Activated naive CD4-positive, alpha-beta T cell treated with anti-CD3 and anti-CD28 coated beads, Interleukin-2, amount 50 U/mL, for 24 hours (primary cell): Measurements from ENCODE around the gene SCN4A.

Source experiments
- H3K27ac Mint-ChIP-seq: one replicate; pipeline ENCODE4 v1.8.0; 2021; ENCODE audit warnings: mild to moderate bottlenecking, mixed read lengths
- H3K27me3 Mint-ChIP-seq: one replicate; pipeline ENCODE4 v1.8.0; 2021; ENCODE audit warnings: mixed read lengths
- H3K36me3 Mint-ChIP-seq: one replicate; pipeline ENCODE4 v1.8.0; 2021; ENCODE audit warnings: mixed read lengths
- H3K4me1 Mint-ChIP-seq: one replicate; pipeline ENCODE4 v1.8.0; 2021; ENCODE audit warnings: mixed read lengths
- H3K4me3 Mint-ChIP-seq: one replicate; pipeline ENCODE4 v1.8.0; 2021; ENCODE audit warnings: mild to moderate bottlenecking, mixed read lengths
- H3K9me3 Mint-ChIP-seq: one replicate; pipeline ENCODE4 v1.8.0; 2021; ENCODE audit warnings: mixed read lengths

The SCN4A gene

GRCh38 chr17:63976702-63977101, 4.0 kb upstream of the SCN4A start:
- no peaks in the 10 kb centered on the region for H3K36me3 Mint-ChIP-seq
- no peaks in the 10 kb centered on the region for H3K27me3 Mint-ChIP-seq
- H3K9me3 Mint-ChIP-seq: no peaks in the 10 kb centered on the region
- H3K4me1 Mint-ChIP-seq: no peaks in the 10 kb centered on the region
- H3K4me3 Mint-ChIP-seq: no peak overlapping the region
- H3K27ac Mint-ChIP-seq: no peak overlapping the region

- Mint-ChIP-seq H3K36me3 (no peaks in the 10 kb centered on the region), H3K4me1 (no peaks in the 10 kb centered on the region), H3K27ac (no peak overlapping the region), H3K27me3 (no peaks in the 10 kb centered on the region), H3K4me3 (no peak overlapping the region), H3K9me3 (no peaks in the 10 kb centered on the region)
Measured at GRCh38 chr17:63975541-63976092, 2.9 kb upstream of the SCN4A start.

- Mint-ChIP-seq H3K36me3 (no peaks in the 10 kb centered on the region), H3K4me3 (no peak overlapping the region), H3K9me3 (no peaks in the 10 kb centered on the region), H3K27me3 (no peaks in the 10 kb centered on the region), H3K27ac (no peak overlapping the region), H3K4me1 (no peaks in the 10 kb centered on the region)
Measured at GRCh38 chr17:63974594-63975192, 2.0 kb upstream of the SCN4A start.

GRCh38 chr17:63973930-63974593, 1.3 kb upstream of the SCN4A start:
- Mint-ChIP-seq H3K27ac (no peak overlapping the region), H3K27me3 (no peaks in the 10 kb centered on the region), H3K9me3 (no peaks in the 10 kb centered on the region), H3K4me1 (no peaks in the 10 kb centered on the region), H3K4me3 (no peak overlapping the region), H3K36me3 (no peaks in the 10 kb centered on the region)

- Mint-ChIP-seq H3K27ac (peak overlapping the region; percentile 30), H3K4me1 (no peaks in the 10 kb centered on the region), H3K27me3 (no peaks in the 10 kb centered on the region), H3K9me3 (no peaks in the 10 kb centered on the region), H3K36me3 (no peaks in the 10 kb centered on the region), H3K4me3 (no peak overlapping the region)
Measured at GRCh38 chr17:63973247-63973646, 529 bp upstream of the SCN4A start.

- no peaks in the 10 kb centered on the region for H3K27me3 Mint-ChIP-seq
Measured at GRCh38 chr17:63969278-63969677, 3.4 kb downstream of the SCN4A start.

GRCh38 chr17:63967953-63968352, 4.8 kb downstream of the SCN4A start:
- Mint-ChIP-seq H3K27ac (no peak overlapping the region), H3K27me3 (no peaks in the 10 kb centered on the region), H3K9me3 (no peaks in the 10 kb centered on the region), H3K4me3 (no peak overlapping the region), H3K4me1 (peaks cover 14% of the 10 kb centered on the region), H3K36me3 (no peaks in the 10 kb centered on the region)

More at GRCh38 chr17:63969278-63969677, 3.4 kb downstream of the SCN4A start:
- Mint-ChIP-seq H3K9me3 (no peaks in the 10 kb centered on the region), H3K27ac (peak overlapping the region; percentile 18), H3K36me3 (no peaks in the 10 kb centered on the region), H3K4me1 (peaks cover 14% of the 10 kb centered on the region), H3K4me3 (no peak overlapping the region)

GRCh38 chr17:63966646-63967264, 6.0 kb downstream of the SCN4A start:
- Mint-ChIP-seq H3K36me3 (no peaks in the 10 kb centered on the region), H3K4me3 (no peak overlapping the region), H3K27me3 (no peaks in the 10 kb centered on the region), H3K27ac (peak overlapping the region; percentile 17), H3K4me1 (peaks cover 14% of the 10 kb centered on the region), H3K9me3 (no peaks in the 10 kb centered on the region)

- Mint-ChIP-seq H3K27ac (no peak overlapping the region), H3K27me3 (no peaks in the 10 kb centered on the region)
Measured at GRCh38 chr17:63963123-63963522, 9.6 kb downstream of the SCN4A start.

GRCh38 chr17:63962298-63962744, 10.4 kb downstream of the SCN4A start:
- Mint-ChIP-seq H3K27me3 (no peaks in the 10 kb centered on the region), H3K4me1 (peaks cover 11% of the 10 kb centered on the region), H3K27ac (no peak overlapping the region), H3K36me3 (no peaks in the 10 kb centered on the region), H3K9me3 (no peaks in the 10 kb centered on the region), H3K4me3 (no peak overlapping the region)

More at GRCh38 chr17:63963123-63963522, 9.6 kb downstream of the SCN4A start:
- Mint-ChIP-seq H3K9me3 (no peaks in the 10 kb centered on the region), H3K36me3 (no peaks in the 10 kb centered on the region), H3K4me1 (peaks cover 14% of the 10 kb centered on the region), H3K4me3 (no peak overlapping the region)

GRCh38 chr17:63961355-63962212, 11.1 kb downstream of the SCN4A start:
- H3K27me3 Mint-ChIP-seq: no peaks in the 10 kb centered on the region
- peak overlapping the region; percentile 23 for H3K27ac Mint-ChIP-seq
- H3K4me1 Mint-ChIP-seq: peaks cover 4% of the 10 kb centered on the region
- H3K4me3 Mint-ChIP-seq: peak overlapping the region; percentile 47
- H3K9me3 Mint-ChIP-seq: no peaks in the 10 kb centered on the region
- no peaks in the 10 kb centered on the region for H3K36me3 Mint-ChIP-seq

- Mint-ChIP-seq H3K9me3 (no peaks in the 10 kb centered on the region), H3K4me3 (no peak overlapping the region), H3K27ac (no peak overlapping the region), H3K36me3 (no peaks in the 10 kb centered on the region), H3K27me3 (no peaks in the 10 kb centered on the region), H3K4me1 (no peaks in the 10 kb centered on the region)
Measured at GRCh38 chr17:63960430-63960829, 12.3 kb downstream of the SCN4A start.

GRCh38 chr17:63960006-63960405, 12.7 kb downstream of the SCN4A start:
- H3K4me3 Mint-ChIP-seq: no peak overlapping the region
- no peak overlapping the region for H3K27ac Mint-ChIP-seq
- H3K4me1 Mint-ChIP-seq: peaks cover 2% of the 10 kb centered on the region

GRCh38 chr17:63956296-63956920, 16.3 kb downstream of the SCN4A start:
- Mint-ChIP-seq H3K36me3 (no peaks in the 10 kb centered on the region), H3K27ac (peak overlapping the region; percentile 31), H3K4me1 (peaks cover 20% of the 10 kb centered on the region)

More at GRCh38 chr17:63960006-63960405, 12.7 kb downstream of the SCN4A start:
- Mint-ChIP-seq H3K36me3 (no peaks in the 10 kb centered on the region), H3K9me3 (no peaks in the 10 kb centered on the region), H3K27me3 (no peaks in the 10 kb centered on the region)

GRCh38 chr17:63955791-63956190, 16.9 kb downstream of the SCN4A start:
- Mint-ChIP-seq H3K27me3 (no peaks in the 10 kb centered on the region), H3K27ac (no peak overlapping the region), H3K36me3 (no peaks in the 10 kb centered on the region), H3K4me3 (no peak overlapping the region), H3K9me3 (no peaks in the 10 kb centered on the region), H3K4me1 (peaks cover 20% of the 10 kb centered on the region)

More at GRCh38 chr17:63956296-63956920, 16.3 kb downstream of the SCN4A start:
- no peak overlapping the region for H3K4me3 Mint-ChIP-seq
- H3K27me3 Mint-ChIP-seq: no peaks in the 10 kb centered on the region
- H3K9me3 Mint-ChIP-seq: no peaks in the 10 kb centered on the region
